ENCODE measurements around the gene RNFT2. TPM values are rescaled to one million over a fixed set of nuclear protein-coding genes. Genes with fewer than 3 reads are reported as not detected.

RNFT2 gene
- polyA plus RNA-seq, 2 of the 4 experiments (the other 2 are of a cell fraction) = 2.6 to 7.2 TPM

- no peak for ATAC-seq
These were observed 3.9 kb upstream of the RNFT2 start for GRCh38 chr12:116734156-116734768.

DNA sequence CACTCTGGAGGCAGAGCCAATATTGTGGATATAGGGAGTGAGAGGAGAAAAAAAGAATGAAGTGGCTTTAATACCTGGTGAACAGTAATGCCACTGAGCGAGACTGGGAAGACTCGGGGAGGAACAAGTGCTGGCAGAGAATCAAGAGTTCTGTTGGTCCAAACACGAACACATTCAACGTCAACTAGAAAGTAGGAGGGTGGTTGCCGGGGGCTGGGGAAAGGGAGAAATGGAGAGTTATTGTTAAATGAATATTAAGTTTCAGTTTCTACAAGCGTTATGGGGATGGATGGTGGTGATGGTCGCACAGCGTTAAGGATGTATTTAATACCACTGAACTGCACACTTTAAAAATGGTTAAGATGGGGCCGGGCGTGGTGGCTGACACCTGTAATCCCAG lies 3.0 kb upstream of the RNFT2 start:
- ATAC-seq (no peak), DNase-seq (ENCODE audit: low read depth in 1 of 2, low spot score in 1 of 2) (no peak), FAIRE-seq (no peak)
- Histone ChIP-seq H3K4me1 (peaks cover 13% of the 10 kb centered on the region; the same call in 2 of the 3 replicates), H3K27ac (no peak overlapping the region), H3K4me3 (no peak overlapping the region), H3K9me3 (no peaks in the 10 kb centered on the region), H3K4me2 (no peak overlapping the region)
- WGBS (ENCODE audit: missing lambda C conversion rate) = 93% methylated on average over 10 of the region's 10 CpGs
- ChIA-PET CTCF (no interaction called here), POLR2A (no interaction called here)
- TF ChIP-seq FOXS1 (CRISPR knock-in tag; IDR thresholded peaks at IDR 0.05) (no peak), FOSB (CRISPR knock-in tag; IDR thresholded peaks at IDR 0.05) (no peak), NR3C1 (IDR thresholded peaks at IDR 0.05) (no peak), RAD21 (conservative IDR thresholded peaks at IDR 0.05 in 1 of 2, IDR thresholded peaks at IDR 0.05 in 1 of 2) (no peak), EHMT2 (IDR thresholded peaks at IDR 0.05; ENCODE audit: low read depth) (no peak), EP300 (IDR thresholded peaks at IDR 0.05) (no peak), PHF8 (IDR thresholded peaks at IDR 0.05; ENCODE audit: borderline replicate concordance, low read depth) (no peak), SREBF2 (IDR thresholded peaks at IDR 0.05) (no peak), MAZ (IDR thresholded peaks at IDR 0.05; ENCODE audit: borderline replicate concordance, low read depth, low read length) (no peak), CHD2 (IDR thresholded peaks at IDR 0.05; ENCODE audit: low read length, partially characterized antibody) (no peak), CBX8 (IDR thresholded peaks at IDR 0.05) (no peak), EHF (CRISPR knock-in tag; IDR thresholded peaks at IDR 0.05) (no peak), ATOH8 (CRISPR knock-in tag; IDR thresholded peaks at IDR 0.05; ENCODE audit: low read depth) (no peak), HOXB13 (CRISPR knock-in tag; IDR thresholded peaks at IDR 0.05; ENCODE audit: low read depth) (no peak), KDM5A (IDR thresholded peaks at IDR 0.05) (no peak)
- TF ChIP-seq, protein P1, sequence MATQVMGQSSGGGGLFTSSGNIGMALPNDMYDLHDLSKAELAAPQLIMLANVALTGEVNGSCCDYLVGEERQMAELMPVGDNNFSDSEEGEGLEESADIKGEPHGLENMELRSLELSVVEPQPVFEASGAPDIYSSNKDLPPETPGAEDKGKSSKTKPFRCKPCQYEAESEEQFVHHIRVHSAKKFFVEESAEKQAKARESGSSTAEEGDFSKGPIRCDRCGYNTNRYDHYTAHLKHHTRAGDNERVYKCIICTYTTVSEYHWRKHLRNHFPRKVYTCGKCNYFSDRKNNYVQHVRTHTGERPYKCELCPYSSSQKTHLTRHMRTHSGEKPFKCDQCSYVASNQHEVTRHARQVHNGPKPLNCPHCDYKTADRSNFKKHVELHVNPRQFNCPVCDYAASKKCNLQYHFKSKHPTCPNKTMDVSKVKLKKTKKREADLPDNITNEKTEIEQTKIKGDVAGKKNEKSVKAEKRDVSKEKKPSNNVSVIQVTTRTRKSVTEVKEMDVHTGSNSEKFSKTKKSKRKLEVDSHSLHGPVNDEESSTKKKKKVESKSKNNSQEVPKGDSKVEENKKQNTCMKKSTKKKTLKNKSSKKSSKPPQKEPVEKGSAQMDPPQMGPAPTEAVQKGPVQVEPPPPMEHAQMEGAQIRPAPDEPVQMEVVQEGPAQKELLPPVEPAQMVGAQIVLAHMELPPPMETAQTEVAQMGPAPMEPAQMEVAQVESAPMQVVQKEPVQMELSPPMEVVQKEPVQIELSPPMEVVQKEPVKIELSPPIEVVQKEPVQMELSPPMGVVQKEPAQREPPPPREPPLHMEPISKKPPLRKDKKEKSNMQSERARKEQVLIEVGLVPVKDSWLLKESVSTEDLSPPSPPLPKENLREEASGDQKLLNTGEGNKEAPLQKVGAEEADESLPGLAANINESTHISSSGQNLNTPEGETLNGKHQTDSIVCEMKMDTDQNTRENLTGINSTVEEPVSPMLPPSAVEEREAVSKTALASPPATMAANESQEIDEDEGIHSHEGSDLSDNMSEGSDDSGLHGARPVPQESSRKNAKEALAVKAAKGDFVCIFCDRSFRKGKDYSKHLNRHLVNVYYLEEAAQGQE (IDR thresholded peaks at IDR 0.05) = no peak
- TF ChIP-seq, protein P2, sequence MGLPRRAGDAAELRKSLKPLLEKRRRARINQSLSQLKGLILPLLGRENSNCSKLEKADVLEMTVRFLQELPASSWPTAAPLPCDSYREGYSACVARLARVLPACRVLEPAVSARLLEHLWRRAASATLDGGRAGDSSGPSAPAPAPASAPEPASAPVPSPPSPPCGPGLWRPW (IDR thresholded peaks at IDR 0.05) = no peak

More at GRCh38 chr12:116734156-116734768, 3.9 kb upstream of the RNFT2 start:
- DNase-seq (ENCODE audit: low read depth in 1 of 2, low spot score in 1 of 2) = no peak
- H3K4me1 ChIP-seq = peaks cover 13% of the 10 kb centered on the region; the same call in 2 of the 3 replicates
- no peak overlapping the region for H3K4me3 ChIP-seq
- CTCF ChIA-PET = no interaction called here
- H3K9me3 ChIP-seq = no peaks in the 10 kb centered on the region
- TF ChIP-seq FOXS1 (CRISPR knock-in tag; IDR thresholded peaks at IDR 0.05) (no peak), JUNB (IDR thresholded peaks at IDR 0.05) (no peak), CHD4 (IDR thresholded peaks at IDR 0.05; ENCODE audit: borderline replicate concordance) (no peak), CTCF (IDR thresholded peaks at IDR 0.05) (no peak), FOSL2 (IDR thresholded peaks at IDR 0.05) (no peak), FOSL2 (CRISPR knock-in tag; IDR thresholded peaks at IDR 0.05) (no peak)
- H3K4me2 ChIP-seq = no peak overlapping the region
- POLR2A ChIA-PET = no interaction called here
- no peak overlapping the region for H3K27ac ChIP-seq
- FAIRE-seq = no peak
- WGBS (ENCODE audit: missing lambda C conversion rate) = 87% methylated on average over 5 of the region's 5 CpGs
